Aorta (tissue), 5 donors: ENCODE data around the gene SARNP. TPM values are rescaled to one million over a fixed set of nuclear protein-coding genes. Genes with fewer than 3 reads are reported as not detected.

ENCODE experiments used
- ATAC-seq: fragments of 200-7000 bp; cut with Tn5 transposase; one replicate; pipeline ENCODE4 v1.9.1; 2022; ENCODE audit warnings: moderate library complexity; ENCODE audit not compliant: low FRiP score
- DNase-seq, 2 donors: peaks; one replicate each; pipeline ENCODE4 v3.0.0-alpha.2; 2020
- H3K27ac ChIP-seq, 2 donors: one replicate each; pipeline ENCODE4 v1.5.1; 2013; ENCODE audit warnings: low read length in 2 of 2, mild to moderate bottlenecking in 2 of 2, moderate library complexity in 2 of 2, control low read depth in 1 of 2, inconsistent platforms in 1 of 2, low read depth in 1 of 2
- H3K27me3 ChIP-seq, 2 donors: one replicate each; pipeline ENCODE4 v1.6.1; 2013; ENCODE audit warnings: control low read depth in 1 of 2, low read length in 1 of 2, mild to moderate bottlenecking in 1 of 2, moderate library complexity in 1 of 2; ENCODE audit not compliant: insufficient read depth in 2 of 2, control insufficient read depth in 1 of 2
- H3K36me3 ChIP-seq, 2 donors: one replicate each; pipeline ENCODE4 v1.6.1; 2013; ENCODE audit warnings: control low read depth in 1 of 2, low read length in 1 of 2, mild to moderate bottlenecking in 1 of 2; ENCODE audit not compliant: insufficient read depth in 2 of 2, control insufficient read depth in 1 of 2
- H3K4me1 ChIP-seq, 2 donors: one replicate each; pipeline ENCODE4 v1.6.1; 2013; ENCODE audit warnings: low read length in 2 of 2, control low read depth in 1 of 2, mild to moderate bottlenecking in 1 of 2, moderate library complexity in 1 of 2; ENCODE audit not compliant: insufficient read depth in 2 of 2, control insufficient read depth in 1 of 2
- H3K4me3 ChIP-seq, 2 donors: one replicate each; pipeline ENCODE4 v1.5.1; 2013; ENCODE audit warnings: low read length in 2 of 2, control low read depth in 1 of 2, mild to moderate bottlenecking in 1 of 2
- H3K9me3 ChIP-seq: one replicate; pipeline ENCODE4 v1.6.1; 2013; ENCODE audit warnings: mild to moderate bottlenecking, low read length; ENCODE audit not compliant: control insufficient read depth
- WGBS, 2 donors: extraction: QIAGEN DNeasy Blood & Tissue Kit; methylation state at CpG; one replicate each; pipeline ENCODE4 v1.1.7; 2013; 5-methylcytosine and 5-hydroxymethylcytosine counted together
- intact Hi-C, 2 donors: fragments of 100-400 bp; cut with DNase I; formaldehyde crosslinking; loops; one replicate each; pipeline versions ENCODE4 v1.14.2 to v1.15.0; 2022
- polyA plus RNA-seq, 2 donors: library from polyadenylated mRNA; stranded (reverse); fragments of 200-250 nt; gene quantifications; one replicate each; pipeline ENCODE4 v1.2.3, GENCODE V29; 2013
- total RNA-seq, 2 donors: library from RNA; stranded (reverse); fragmentation: NEBNext Ultra II Directional; extraction: Animal tissue kit (Norgen Biotek cat#: 25700); gene quantifications; one replicate each; pipeline ENCODE4 v1.2.1, GENCODE V29; 2021
- donor health status: healthy with polysubstance abuse.
- donor health status: Bipolar disorder and iron deficiency.
- donor health status: DM: no; HTN: no; CAD: no.
- donor health status: DM: no; HTN: no; CAD: no.
- donor health status: DM: yes; HTN: yes; CAD: no.

The SARNP gene
- total and polyA plus RNA-seq, 4 donors, result 48.3 to 123 (median 70.4) TPM

DNA sequence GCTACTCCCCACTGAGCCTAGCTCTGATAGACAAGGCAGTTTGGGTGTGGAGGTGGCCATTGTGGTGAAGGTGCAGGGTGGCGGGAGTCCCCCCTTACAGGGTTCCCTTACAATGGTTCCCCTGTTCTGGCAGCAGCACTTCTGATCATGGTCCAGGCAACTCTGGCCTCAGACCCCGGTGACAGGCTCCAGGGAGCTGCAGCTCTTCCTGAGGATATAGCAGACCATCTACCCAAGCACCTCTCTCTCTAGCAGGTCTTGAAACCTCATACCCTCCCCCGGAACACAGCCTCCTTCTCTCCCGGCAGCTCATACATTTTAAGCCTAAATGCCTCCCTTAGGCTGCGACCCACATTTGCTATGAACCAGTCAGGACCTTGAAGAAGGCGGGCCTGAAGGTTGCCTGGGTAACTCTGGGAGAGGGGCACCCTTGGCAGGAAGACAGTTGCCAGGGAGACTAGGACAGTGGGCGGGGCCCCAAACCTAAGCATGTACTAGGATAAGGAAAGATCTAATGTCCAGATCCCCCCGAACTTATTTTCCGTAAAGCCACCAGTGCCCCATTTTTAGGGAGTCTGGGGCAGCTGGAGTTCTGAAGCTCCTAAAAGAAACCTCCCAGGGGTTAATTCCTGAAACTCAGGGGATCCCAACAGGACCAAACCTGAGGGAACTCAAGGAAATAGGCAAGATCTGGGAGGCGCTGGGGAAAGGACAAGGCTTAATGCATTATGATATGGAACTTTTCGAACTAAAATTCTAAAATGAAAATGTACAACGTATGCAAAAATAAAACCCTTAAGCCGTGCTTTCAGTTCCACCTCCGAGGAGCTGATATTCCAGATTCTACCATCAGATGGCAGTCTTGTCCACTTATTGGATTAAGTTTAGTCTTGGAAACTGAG is 79.2 kb downstream of the SARNP start:
- Histone ChIP-seq H3K9me3 (no peaks in the 10 kb centered on the region), H3K4me3 (peak overlapping the region; percentile 52 to 81), H3K27ac (peak overlapping the region in 1 of 2 donors; percentile 80), H3K36me3 (no peaks in the 10 kb centered on the region), H3K27me3 (no peaks in the 10 kb centered on the region), H3K4me1 (no peaks in the 10 kb centered on the region)
- intact Hi-C loops, result loop anchor here (5.0 to 10.0 kb wide), 3 partner anchors 59 to 226 kb away; partner anchors contain the start of genes CDK2 (in 1 of the 2) and PMEL (in 1 of the 2)
- WGBS, 2 donors, result 0 to 1% methylated on average over 14 of the region's 14 CpGs
- DNase-seq, result peak; percentile 91 to 92
- ATAC-seq, result peak; percentile 90

- 2% methylated on average over 4 of the region's 4 CpGs for WGBS, 2 donors
- H3K27ac ChIP-seq, result peak overlapping the region in 1 of 2 donors; percentile 80
- ATAC-seq, result peak; percentile 9
- no peaks in the 10 kb centered on the region for H3K27me3 ChIP-seq
- no peaks in the 10 kb centered on the region for H3K9me3 ChIP-seq
- H3K4me1 ChIP-seq, result no peaks in the 10 kb centered on the region
- H3K36me3 ChIP-seq, result no peaks in the 10 kb centered on the region
- H3K4me3 ChIP-seq, result no peak overlapping the region
- no peak for DNase-seq
- intact Hi-C loops, result loop anchor here (2.0 to 10.0 kb wide), 4 partner anchors 57 to 227 kb away; partner anchors contain the start of genes CDK2 (in 1 of the 2) and PMEL (in 1 of the 2)
Observed at GRCh38 chr12:55737581-55738122, 79.9 kb downstream of the SARNP start.

- DNase-seq (peak; percentile 80 to 88), ATAC-seq (peak; percentile 74)
- WGBS, 2 donors, result 28 to 30% methylated on average over 5 to 6 of the region's 6 CpGs
- Histone ChIP-seq H3K9me3 (no peaks in the 10 kb centered on the region), H3K27me3 (no peaks in the 10 kb centered on the region), H3K4me3 (no peak overlapping the region), H3K27ac (no peak overlapping the region), H3K36me3 (no peaks in the 10 kb centered on the region), H3K4me1 (no peaks in the 10 kb centered on the region)
- intact Hi-C loops, result loop anchor here (2.0 to 10.0 kb wide), 4 partner anchors 56 to 228 kb away; partner anchors contain the start of genes CDK2 (in 1 of the 2) and PMEL (in 1 of the 2)
Observed at GRCh38 chr12:55736780-55737580, 80.5 kb downstream of the SARNP start.

- no peaks in the 10 kb centered on the region for H3K27me3 ChIP-seq
- H3K4me3 ChIP-seq, result no peak overlapping the region
- H3K9me3 ChIP-seq, result no peaks in the 10 kb centered on the region
- no peaks in the 10 kb centered on the region for H3K36me3 ChIP-seq
- no peak for ATAC-seq
- no peak for DNase-seq
- intact Hi-C loops, result loop anchor here (2.0 to 10.0 kb wide), 4 partner anchors 55 to 229 kb away; partner anchors contain the start of genes CDK2 (in 1 of the 2) and PMEL (in 1 of the 2)
- 48 to 58% methylated on average over 3 of the region's 3 CpGs for WGBS, 2 donors
- no peaks in the 10 kb centered on the region for H3K4me1 ChIP-seq
- H3K27ac ChIP-seq, result no peak overlapping the region
Observed at GRCh38 chr12:55736076-55736475, 81.4 kb downstream of the SARNP start.

GRCh38 chr12:55734595-55734994 is 82.9 kb downstream of the SARNP start:
- Histone ChIP-seq H3K4me3 (no peak overlapping the region), H3K27me3 (no peaks in the 10 kb centered on the region), H3K36me3 (no peaks in the 10 kb centered on the region), H3K27ac (no peak overlapping the region), H3K9me3 (no peaks in the 10 kb centered on the region), H3K4me1 (no peaks in the 10 kb centered on the region)
- 89 to 94% methylated on average over 3 of the region's 3 CpGs for WGBS, 2 donors
- no peak for DNase-seq
- ATAC-seq, result no peak
- intact Hi-C loops, result loop anchor here in 1 of 2 donors (10.0 kb wide), 1 partner anchor 230 kb away; the partner anchor contains the start of genes CDK2 and PMEL

GRCh38 chr12:55733858-55734257 is 83.7 kb downstream of the SARNP start:
- ATAC-seq (no peak), DNase-seq (no peak)
- no peak overlapping the region for H3K27ac ChIP-seq
- no peaks in the 10 kb centered on the region for H3K9me3 ChIP-seq
- H3K4me1 ChIP-seq, result no peaks in the 10 kb centered on the region
- H3K4me3 ChIP-seq, result no peak overlapping the region
- 80 to 84% methylated on average over 2 of the region's 2 CpGs for WGBS, 2 donors
- intact Hi-C loops, result loop anchor here in 1 of 2 donors (10.0 kb wide), 1 partner anchor 231 kb away; the partner anchor contains the start of genes CDK2 and PMEL
- H3K27me3 ChIP-seq, result no peaks in the 10 kb centered on the region
- H3K36me3 ChIP-seq, result no peaks in the 10 kb centered on the region

- intact Hi-C loops, result loop anchor here in 1 of 2 donors (10.0 kb wide), 1 partner anchor 232 kb away; the partner anchor contains the start of genes CDK2 and PMEL
- H3K36me3 ChIP-seq, result no peaks in the 10 kb centered on the region
- no peaks in the 10 kb centered on the region for H3K27me3 ChIP-seq
- H3K4me3 ChIP-seq, result no peak overlapping the region
- no peak for ATAC-seq
- H3K27ac ChIP-seq, result no peak overlapping the region
- WGBS, 2 donors, result 81 to 85% methylated on average over 14 of the region's 14 CpGs
- no peaks in the 10 kb centered on the region for H3K9me3 ChIP-seq
- no peak for DNase-seq
- no peaks in the 10 kb centered on the region for H3K4me1 ChIP-seq
Observed at GRCh38 chr12:55733021-55733555, 84.4 kb downstream of the SARNP start.

GRCh38 chr12:55732288-55732687 is 85.2 kb downstream of the SARNP start:
- no peak overlapping the region for H3K4me3 ChIP-seq
- no peaks in the 10 kb centered on the region for H3K27me3 ChIP-seq
- H3K9me3 ChIP-seq, result no peaks in the 10 kb centered on the region
- no peak overlapping the region for H3K27ac ChIP-seq
- DNase-seq, result no peak
- H3K4me1 ChIP-seq, result no peaks in the 10 kb centered on the region
- no peaks in the 10 kb centered on the region for H3K36me3 ChIP-seq
- intact Hi-C loops, result loop anchor here in 1 of 2 donors (10.0 kb wide), 1 partner anchor 233 kb away; the partner anchor contains the start of genes CDK2 and PMEL
- WGBS, 2 donors, result 79 to 81% methylated on average over 4 of the region's 4 CpGs
- ATAC-seq, result no peak
